Activated CD4-positive, CD25-positive, alpha-beta regulatory T cell treated with anti-CD3 and anti-CD28 coated beads, Interleukin-2, amount 50 U/mL, for 16 hours (primary cell): Measurements from ENCODE around the gene ADAM12.
"Not testable (repeated sequence)": the region's sequence is repeated elsewhere in the genome, so short reads cannot be mapped to it uniquely, and the experiment has no call there.

Experiments
- DNase-seq: peaks from one replicate; pipeline ENCODE4 v3.0.0-alpha.2; 2020; ENCODE audit warnings: low read depth, low spot score

The ADAM12 gene

DNA sequence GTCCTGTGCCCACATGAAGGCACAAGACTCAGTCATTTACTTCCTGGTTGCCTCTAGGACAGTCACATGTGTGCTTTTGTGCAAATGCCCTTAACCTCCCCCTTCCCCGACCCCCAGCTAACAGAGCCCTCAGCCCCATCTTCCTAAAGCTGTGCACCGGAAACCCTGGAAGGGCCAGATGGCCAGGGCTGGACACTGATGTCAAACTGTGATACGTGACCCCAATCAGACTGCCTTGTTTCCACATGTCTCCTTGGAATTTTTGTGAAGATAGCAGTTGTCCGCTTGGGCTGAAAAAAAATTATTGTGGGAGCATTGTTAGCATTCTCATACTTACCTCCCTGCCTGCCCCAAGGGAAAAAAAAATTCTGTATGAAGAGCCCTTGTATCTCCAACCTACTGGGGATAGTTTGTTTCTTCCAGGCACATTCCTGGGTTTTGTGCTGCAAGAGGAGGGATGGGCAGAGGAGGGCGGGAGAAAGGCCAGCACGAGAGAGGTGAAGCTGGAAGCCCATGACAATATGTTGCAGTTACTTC, 17.0 kb upstream of the ADAM12 start:
- no peak for DNase-seq

DNA sequence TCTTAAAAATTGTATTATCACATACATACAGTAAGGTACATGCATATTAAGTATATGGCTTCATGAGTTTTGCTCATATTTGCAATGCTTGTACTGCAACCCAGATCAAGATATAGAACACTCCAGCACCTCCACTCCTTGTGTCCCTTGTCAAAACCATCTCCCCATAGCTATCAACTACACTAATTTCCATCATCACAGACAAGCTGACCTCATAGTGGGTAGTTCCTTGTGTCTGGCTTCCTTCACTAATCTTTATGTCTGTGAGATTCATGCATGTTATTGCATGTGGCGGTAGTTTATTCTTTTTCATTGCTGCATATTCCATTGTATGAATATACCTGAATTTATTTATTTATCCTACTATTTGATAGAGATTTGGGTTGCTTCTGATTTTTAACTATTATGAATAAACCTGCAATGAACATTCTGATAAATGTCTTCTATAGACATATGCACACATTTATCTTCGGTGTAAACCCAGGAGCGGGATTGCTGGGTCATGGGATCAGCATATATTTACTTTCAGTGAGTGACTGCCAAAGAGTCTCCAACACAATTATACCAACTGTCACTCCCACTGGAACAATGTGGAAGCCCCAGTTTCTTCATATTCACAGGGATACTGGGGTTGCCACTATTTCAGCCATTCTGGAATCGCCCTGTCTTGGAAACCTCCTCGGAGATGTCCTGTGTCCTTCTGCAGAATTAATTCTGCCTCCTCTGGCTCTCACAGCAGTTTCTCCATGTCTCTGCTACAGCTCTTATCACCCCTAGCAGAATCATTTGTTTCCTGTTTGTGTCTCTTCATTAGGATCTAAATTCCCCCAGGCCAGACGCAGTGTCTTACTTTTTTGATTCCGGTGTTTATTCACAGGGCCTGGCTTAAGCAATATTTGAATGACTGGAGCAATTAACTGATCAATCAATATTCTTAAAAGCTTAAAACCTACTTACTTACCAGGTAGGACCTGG, 14.7 kb upstream of the ADAM12 start:
- no peak for DNase-seq

DNA sequence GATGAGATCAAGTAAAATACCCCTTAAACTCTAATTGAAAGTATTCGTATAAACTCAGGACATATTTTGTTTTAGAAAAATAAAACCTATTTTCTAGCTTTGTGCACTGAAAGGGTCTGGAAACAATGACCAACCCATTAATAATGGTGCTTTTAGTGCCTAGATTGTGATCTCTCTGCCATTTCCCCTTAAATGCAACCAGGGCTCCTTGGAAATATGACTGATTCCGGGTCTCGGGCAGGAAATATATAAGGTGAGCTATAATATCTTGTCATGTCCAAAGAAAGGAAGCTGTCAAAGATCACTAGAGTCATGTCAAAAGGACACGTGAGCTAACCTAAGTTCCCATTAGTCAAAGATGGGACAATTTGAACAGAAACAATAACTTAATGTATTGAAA, 12.4 kb upstream of the ADAM12 start:
- DNase-seq: no peak

DNA sequence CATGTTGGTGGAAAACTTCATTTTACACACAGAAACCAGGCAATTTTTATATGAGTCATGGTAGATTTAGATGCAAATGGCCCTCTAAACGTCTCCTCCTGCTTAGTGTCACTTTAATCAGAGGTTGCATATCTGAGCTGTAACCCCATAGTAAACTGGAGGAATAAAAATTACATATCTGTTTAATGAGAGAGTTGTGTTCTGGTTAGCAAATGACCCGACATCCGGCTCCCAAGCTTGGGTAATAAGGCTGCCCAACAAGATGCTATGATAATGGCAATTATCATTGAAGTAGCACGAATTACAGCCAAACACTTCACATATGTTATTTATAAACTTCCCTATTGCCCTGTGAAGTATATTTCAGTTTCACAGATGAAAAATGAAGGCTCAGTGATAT, 10.6 kb upstream of the ADAM12 start:
- no peak for DNase-seq

DNA sequence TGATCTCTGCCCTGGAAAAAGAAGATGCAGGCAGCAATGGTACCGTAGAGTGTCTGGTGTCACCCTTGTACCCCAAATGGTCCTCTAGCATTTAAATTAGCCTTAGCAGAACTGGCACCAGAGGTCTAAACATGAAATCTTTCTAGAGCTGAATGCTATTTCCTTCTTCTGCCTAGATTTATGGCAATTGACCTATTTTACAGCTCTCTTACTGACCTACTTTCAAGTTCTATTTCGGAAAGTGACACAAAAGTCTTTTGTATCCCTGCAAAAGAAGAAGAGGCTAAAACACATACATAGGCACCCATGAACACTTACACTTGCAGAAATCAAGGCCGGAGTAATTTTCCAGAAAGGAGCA, 10.1 kb upstream of the ADAM12 start:
- DNase-seq: no peak

DNA sequence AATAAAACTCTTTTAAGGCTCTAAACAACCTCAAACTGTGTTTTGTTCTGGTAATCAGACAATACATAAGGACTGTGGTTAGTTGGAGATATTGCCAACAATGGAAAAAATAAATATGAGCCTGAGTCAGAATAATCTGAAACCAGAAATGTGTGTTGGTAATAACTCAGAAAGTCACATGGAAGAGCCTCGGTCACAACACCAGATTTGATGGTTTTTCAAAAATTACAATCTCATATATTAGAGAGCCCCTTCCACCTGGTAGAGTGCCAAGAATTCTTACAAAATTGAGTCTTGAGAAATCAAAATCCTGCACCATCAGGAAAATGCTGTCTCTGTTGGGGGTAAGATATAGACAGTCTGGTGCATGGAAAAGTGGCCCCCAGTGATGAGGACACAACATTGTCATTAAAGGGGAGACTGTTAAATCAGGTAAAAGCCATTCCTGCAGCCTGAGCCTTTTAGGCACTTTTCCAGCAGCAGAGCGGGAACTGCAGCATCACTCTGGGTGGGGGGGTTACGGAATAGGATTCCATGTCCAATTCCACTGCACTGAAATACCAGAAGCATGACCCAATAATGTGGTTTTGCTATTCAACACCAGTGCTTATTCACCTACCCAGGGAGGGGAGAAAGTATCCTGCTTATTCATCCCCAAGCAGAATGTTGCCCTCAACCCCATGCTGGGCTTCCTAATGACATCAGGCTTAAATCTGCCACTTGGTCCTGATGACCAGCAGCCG, 9.5 kb upstream of the ADAM12 start:
- no peak for DNase-seq

DNA sequence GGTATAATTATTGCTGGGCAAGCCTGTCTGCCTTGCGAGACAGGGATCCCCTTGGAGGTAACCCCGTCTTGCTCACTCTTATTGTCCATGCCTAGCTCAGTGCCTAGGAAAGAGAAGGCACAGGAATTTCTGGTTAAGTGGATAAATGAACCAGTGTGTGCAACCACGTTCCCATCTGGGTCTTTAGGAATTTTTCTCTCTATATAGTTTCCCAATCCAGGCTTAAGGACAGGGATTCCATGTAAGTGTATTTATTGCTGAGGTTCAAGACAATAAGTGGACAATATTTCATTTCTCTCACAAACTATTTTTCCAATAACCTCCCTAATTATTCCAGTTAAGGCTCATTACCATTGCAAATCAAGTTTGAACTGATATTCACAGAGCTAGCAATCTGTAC, 8.9 kb upstream of the ADAM12 start:
- DNase-seq: no peak

DNA sequence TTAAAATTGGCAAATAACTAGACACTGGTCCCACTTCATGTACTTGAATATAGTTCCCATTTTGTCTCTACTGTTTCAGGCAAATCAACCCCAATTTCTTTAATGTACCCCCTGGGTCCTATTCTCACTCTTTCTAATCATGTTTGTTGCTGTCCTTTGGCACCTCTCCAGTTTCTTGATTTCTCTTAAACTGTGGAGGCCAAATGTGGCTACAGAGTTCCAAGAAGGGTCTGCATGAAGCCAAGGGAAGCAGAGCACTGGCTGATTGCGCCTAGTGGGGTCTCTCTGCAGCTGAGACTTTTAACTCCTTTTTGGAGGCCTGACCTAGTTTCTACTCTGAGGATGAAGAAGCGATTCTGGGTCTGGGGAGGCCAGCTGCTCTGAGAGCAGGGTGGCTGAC, 6.7 kb upstream of the ADAM12 start:
- no peak for DNase-seq

DNA sequence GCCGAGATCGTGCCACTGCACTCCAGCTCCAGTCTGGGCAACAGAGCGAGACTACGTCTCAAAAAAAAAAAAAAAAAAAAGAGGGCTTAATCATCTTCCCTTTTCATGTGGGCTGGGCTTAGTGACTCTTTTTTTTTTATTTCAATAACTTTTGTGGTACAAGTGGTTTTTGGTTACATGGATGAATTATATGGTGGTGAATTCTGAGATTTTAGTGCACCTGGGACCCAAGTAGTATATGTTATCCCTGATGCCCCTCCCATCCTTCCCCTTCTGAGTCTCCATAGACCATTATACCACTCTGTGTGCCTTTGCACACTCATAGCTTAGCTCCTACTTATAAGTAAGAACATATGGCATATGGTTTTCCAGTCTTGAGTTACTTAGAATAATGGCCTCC, 4.8 kb upstream of the ADAM12 start:
- no peak for DNase-seq

DNA sequence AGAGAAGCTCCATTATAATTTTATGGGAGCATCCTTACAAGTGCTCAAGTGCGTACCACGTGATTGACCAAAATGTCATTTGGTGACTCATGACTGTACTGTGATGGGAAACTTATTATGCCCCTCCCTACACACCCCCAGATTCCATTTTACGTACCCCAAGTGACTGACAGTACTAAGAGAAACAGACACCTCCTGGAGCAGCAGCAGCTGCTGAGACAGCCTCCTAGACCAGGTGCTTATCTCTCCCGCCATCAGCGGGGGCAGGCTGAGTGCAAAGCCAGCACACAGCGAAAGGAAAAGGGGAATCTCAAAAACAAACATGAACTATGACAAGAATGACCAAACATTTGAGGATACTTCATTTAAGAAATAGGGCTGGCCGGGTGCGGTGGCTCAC, 4.2 kb upstream of the ADAM12 start:
- DNase-seq: no peak

DNA sequence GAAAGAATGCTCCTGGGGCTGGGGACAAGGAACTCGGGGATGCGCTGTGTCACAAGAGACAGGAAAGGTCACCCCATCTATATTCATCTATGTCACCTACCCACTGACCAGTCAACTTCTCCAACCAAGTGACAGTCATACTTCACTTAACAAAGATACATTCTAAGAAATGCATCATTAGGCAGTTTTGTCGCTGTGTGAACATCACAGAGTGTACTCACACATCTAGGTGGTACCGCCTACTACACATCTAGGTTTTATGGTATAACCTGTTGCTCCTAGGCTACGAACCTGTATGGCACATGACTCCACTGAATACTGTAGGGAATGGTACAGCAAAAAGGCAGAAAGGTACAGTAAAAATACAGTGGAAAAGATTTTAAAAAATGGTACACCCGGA, 3.8 kb upstream of the ADAM12 start:
- no peak for DNase-seq

DNA sequence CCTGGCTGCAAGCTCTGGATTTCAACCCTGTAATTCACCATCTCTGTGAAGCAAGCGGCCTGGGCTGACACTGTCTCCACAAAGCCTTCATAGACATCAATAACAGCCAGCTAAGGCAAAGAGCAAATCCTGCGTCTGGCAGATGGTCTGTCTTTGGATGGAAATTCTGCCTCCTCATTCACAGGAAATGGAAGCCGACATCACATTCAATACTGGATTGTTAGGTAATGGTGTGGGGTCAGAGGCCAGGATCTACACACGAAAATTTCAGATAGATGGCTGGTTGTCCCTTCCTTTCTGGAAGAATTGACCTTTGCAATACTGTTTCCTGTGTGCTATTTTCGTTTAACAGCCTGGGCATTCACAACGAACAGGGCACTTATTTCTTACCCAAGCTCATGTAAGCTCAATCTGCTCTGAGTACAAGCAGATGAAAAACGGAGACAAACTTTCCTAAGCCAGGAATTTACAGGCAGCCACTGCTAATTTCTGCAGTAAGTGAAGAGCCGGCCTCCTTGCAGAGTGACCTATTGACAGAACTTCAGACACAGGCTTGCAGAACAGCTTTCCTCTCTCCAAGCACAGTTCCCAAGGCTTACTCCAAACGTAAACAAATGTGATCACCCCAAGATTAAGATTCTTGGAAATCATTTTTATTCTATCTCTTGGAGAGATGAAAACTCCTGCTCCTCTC, 3.1 kb upstream of the ADAM12 start:
- DNase-seq: no peak

DNA sequence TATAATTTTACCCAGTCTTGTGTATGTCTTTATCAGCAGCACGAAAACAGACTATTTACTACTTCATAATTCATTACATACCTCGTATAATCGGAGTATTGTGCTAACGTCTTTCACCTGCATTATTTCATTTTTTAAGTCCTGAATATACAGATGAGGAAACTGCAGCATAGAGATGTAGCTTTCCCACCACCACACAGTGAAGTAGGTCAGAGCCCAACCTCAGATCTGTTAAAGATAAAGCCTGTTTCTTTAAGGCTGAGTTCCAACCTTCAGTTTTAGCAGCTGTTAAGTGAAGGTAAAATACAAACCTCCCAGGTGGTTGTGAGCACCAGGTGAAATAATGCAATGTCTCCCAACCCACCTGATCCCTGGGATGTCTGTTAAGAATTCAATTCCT, 2.0 kb upstream of the ADAM12 start:
- DNase-seq: no peak

DNA sequence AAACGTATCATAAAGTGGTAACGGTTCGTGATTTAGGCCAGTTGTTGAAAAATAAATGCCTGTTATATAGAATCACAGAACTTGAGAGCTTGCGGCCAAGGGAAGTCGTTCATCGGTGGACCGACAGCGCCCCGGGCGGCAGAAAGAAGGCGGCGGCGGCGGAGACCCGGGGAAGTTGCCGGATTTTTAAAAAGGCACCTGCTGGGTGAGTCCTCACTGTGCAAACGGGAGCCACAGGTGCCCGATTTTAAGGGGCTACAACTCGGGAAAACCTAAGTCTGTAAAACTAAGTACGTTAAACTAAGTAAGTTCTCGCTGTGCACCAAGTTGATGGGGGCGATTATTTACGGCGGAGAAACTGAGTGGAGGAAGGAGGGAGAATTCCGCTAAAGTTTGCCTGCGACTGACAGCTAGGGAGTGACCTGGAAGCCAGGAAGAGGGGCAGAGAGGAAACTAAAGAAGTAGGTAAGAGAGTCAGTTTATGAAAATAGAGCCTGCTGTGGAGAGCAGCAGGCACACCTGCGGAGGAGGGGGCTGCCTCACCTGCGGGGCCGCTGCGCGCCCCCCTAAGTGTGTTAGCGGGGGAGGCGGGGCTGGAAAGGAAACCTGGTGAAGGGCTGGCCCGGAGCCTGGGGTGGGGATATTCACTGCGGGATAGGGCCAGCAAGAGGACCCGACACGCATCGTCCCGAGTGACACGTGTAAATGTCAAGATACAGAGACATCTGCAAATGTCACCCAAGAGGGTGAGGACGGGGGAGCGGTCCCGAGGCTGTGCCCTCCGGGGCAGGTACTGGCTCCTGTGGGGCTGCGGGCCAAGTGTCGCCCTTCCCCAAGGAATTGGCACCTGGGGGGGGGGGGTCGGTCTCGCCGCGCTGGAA, 996 bp downstream of the ADAM12 start:
- DNase-seq: peak; percentile 28

DNA sequence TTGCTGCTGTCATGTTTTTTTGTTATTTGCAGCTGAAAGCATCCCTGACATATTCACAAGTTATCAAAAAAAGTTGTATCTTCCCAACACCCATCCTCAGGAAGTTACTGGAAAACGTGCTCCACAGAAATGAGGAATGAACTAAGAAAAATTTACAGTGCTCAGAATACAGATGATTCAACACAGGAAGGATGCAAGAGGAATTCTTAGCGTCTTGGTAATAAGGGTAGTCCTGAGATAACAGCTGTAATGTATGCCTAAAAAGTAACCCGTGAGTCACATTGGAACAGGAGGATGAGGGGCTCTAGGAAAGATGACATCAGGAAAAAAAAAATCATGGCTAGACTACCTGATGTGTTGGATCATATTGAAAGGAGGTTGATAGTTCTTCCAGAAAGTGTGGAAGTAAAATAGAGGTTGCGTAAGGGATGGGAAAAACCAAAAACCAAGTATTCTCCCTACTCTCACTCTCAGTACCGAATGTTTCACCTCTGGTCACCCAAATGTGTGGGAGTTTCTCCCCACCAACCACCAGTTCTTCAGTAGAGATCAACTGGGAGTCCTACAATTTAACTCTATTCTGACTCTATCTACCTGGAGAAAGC, 3.9 kb downstream of the ADAM12 start:
- no peak for DNase-seq

DNA sequence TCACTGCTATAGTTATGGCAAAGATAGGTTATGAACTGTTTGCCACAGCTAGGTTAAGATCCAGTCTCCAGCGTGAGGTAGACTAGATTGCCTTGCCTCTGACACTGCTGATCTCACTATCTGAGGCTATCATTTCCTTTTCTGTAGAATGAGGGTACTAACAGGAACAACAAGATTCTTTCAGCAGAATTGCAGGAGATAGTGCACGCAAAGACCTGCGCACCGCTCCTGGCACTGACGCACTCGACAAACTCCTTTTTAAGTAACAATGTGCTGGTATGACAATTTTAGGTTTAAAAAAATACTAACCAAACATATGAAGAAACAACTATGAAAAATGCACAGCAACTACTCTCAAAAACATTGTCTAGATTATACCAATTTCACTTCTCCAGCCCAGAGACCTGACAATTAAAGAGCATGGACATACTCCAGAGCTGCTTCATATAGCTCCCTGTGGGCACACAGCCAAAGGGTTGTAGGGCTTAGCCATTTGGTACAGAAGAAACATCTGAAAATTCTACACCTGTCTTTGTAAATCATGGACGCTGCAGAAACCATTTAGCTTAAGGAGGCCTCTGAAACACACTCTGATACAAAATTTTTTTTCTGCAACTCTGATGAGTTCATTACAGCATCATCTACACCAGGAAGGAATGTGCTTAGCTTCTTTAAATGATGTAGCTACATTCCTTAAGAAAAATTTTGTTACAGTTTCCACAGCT, 7.8 kb downstream of the ADAM12 start:
- DNase-seq: no peak

DNA sequence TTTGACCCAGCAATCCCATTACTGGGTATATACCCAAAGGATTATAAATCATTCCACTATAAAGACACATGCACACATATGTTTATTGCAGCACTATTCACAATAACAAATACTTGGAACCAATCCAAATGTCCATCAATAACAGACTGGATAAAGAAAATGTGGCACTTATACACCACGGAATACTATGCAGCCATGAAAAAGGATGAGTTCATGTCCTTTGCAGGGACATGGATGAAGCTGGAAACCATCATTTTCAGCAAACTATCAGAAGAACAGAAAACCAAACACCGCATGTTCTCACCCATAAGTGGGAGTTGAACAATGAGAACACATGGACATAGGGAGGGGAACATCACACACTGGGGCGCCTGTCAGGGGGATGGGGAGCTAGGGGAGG, 9.1 kb downstream of the ADAM12 start:
- DNase-seq: not testable (repeated sequence)

DNA sequence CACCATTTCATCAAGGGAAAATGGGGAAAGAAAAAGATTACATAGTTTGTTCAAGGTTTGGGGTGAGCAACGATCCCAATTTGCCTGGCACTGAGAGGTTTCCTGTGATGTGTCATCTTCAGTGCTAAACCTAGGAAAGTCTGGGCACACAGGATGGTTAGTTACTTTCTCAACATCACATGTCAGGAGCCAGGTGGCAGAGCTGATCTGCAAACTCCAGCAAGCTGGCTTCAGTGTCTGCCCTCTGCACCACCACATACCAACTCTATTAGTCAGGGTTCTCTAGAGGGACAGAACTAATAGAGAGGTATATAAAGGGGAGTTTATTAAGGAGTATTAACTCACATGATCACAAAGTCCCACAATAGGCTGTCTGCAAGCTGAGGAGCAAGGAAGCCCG, 11.3 kb downstream of the ADAM12 start:
- no peak for DNase-seq

DNA sequence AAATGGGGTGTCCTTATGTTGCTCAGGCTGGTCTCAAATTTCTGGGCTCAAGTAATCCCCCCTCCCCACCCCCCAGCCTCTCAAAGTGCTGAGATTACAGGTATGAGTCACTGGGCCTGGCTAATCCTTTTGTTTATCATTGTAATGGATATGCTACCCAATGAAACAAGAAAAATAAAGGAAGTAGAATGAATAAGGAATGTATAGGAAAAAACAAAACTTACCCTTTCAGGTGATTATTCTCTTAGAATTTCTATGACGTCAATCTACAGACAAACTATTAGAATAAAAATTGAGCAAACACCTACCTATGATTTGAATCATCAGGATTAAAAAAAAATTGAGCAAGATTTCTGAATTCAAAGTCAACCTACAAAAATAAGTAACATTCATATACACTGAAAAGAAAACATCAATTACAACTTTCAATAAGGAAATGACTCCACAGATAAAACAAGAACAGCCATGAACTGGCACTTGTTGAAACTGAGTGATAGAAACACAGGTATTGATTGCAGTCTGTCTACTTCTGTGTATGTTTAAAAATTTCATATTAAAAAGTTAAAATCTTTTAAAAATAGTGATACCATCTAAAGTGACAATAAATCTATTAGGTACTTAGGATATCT, 12.2 kb downstream of the ADAM12 start:
- no peak for DNase-seq

DNA sequence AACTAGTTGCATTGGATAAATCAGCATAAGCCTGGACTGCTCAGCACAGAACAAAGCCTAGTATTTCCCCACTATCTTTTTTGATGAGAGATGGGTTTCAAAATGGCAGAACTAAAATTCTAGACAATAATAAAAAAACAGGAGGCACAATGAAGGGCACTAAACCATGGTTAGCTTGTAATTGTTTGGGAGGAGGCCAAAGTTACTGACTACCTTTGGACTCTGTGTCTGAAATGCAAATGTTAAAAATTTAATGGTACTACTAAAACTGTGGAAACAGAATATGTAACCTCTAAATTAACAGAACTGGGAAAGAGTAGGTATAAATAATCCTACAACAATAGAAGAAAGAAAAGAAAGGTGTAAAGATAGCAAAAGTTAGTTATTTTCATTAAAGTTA, 13.0 kb downstream of the ADAM12 start:
- no peak for DNase-seq
